ENCODE results near the gene C1QL4.
A peak's percentile ranks its signal among the peaks of the same experiment; 100 is the strongest.
"Not testable (repeated sequence)": the region's sequence is repeated elsewhere in the genome, so short reads cannot be mapped to it uniquely, and the experiment has no call there.

Gene C1QL4

GRCh38 chr12:49336645-49337584, at the start of gene C1QL4:
TSS of gene C1QL4 (minus strand) at chr12:49337188. CDS start at chr12:49336477, 711 bp downstream.
- DNase-seq (ENCODE audit: low spot score) = peak; percentile 67

- DNase-seq (ENCODE audit: low spot score) = not testable (repeated sequence)
Measured at GRCh38 chr12:49380184-49380583, 43.2 kb upstream of the C1QL4 start.

DNA sequence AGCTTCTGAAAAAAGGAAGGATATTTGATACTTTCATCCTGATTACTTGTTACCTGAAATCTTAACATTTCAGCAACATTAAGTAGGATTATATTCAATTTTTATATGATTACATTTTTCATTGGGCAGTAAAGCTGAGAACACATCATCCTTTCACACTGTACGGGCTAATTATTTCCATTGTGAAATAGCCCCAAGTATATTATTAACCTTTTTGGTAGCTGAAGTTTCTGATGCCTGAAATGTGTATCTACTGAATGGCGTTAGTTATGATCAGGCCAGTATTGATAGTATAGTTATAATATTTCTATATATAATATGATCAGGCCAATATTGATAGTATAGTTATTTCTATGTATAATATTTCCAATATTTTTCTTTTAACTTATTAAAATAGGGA, 40.4 kb upstream of the C1QL4 start:
- DNase-seq (ENCODE audit: low spot score) = no peak

DNA sequence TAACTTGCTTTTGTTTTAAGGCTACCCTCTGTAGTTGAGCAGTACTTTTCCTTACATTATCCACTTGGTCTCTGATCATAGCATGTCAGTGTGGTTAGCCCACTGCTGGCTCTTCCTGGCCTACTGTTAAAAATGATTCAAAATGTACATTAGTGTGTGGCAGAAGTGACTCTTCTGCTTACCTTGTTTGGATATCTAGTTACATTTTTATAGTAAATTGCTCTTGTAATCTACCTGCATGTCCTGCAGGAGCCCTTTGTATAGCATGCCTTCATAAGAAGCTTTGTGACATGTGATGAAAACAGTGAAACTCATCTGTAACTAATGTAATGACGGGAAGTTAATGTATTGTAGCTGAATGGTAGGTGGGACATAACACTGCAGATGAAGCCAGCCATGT, 38.4 kb upstream of the C1QL4 start:
- no peak for DNase-seq (ENCODE audit: low spot score)

- no peak for DNase-seq (ENCODE audit: low spot score)
Measured at GRCh38 chr12:49370539-49370938, 33.6 kb upstream of the C1QL4 start.

GRCh38 chr12:49369411-49370145, 32.6 kb upstream of the C1QL4 start:
- DNase-seq (ENCODE audit: low spot score) = no peak

GRCh38 chr12:49368240-49368600, 31.2 kb upstream of the C1QL4 start:
- DNase-seq (ENCODE audit: low spot score) = no peak

DNA sequence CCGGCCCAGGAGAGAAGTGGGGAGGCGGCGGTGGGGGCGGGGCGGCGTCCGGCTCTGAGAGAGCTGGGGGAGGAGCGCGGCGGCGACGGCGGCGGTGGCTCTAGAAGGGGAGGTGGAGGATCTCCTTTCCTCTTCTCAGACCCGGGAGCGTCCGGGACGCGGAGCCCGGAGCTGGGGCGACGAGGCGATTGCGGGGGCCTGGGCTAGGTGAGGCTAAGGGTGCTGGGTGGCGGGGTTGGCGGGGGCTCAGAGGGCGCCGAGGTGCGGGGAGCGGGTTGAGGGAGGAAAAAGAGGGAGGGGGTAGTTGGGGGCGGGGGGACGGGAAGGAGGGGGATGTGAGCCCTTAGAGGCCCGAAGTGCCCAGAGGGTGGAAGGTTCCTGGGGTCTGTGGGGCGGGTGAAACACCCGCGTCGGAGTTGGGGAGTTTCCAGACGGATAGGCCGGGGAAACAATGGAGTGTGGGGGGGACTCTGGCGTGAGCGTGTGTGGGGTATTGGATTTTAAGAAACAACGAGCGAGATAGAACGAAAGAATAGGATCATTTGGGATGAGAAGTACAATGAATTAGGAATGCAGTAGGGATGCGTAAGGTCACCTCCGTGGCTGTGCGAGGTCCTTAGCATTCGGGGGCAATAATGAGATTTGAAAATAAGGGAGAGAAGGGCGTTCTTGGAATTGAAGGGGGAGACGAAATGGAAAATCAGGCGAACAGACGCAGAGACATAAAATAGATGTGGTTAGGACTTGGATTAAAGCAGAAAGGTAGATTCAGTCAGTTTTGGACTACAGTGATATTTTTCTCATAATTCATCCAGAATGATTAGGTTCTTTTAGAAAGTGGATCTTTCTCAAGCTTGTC, 30.6 kb upstream of the C1QL4 start, which contains the start of gene SPATS2:
SPATS2 (plus strand) TSS at position 82 of the 859 bp plus-strand sequence. CDS start 93,551 bp downstream, outside the sequence.
- peak; percentile 18 for DNase-seq (ENCODE audit: low spot score)

- DNase-seq (ENCODE audit: low spot score) = peak; percentile 79
Measured at GRCh38 chr12:49366652-49367380, 29.8 kb upstream of the C1QL4 start.

DNA sequence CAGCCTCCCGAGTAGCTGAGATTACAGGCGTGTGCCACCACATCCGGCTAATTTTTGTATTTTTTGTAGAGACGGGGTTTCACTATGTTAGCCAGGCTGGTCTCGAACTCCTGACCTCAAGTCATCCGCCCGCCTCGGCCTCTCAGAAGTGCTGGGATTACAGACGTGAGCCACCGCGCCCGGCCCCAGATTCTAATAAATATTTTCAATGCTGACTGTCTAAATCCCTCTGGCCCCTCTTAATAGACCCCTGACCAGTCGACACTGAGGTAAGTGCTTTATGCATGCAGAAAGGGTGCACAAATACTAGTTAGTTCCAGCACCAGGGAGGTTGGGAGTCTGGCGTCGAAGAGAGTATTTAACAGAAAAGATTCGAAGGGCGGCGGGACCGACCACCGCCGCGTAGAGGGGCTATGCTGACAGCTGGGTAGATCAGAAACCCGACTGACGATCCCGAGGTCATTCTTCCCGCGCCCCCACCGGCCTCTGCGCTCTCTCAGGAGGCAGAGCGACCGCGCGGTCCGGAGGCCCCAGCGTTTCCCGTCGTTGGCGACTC, 29.2 kb upstream of the C1QL4 start:
- no peak for DNase-seq (ENCODE audit: low spot score)

GRCh38 chr12:49365542-49365941, 28.6 kb upstream of the C1QL4 start:
- no peak for DNase-seq (ENCODE audit: low spot score)

DNA sequence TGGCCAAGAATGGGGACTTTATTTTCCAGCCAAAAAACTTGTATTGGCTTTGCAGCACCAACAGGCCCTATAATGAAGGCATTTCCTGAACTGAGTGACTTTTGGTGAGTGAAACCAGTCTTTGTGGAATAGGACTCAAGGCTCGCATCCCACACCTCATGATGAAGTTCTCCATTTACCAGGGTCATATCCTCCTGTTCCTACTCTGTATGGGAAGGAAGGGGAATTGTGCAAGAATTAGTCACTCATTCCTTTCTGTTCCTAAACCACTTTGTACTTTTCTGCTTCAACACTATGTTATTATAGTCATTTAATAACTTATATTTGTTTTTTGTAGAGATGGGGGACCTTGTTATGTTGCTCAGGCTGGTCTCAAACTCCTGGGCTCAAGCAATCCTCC, 28.0 kb upstream of the C1QL4 start:
- no peak for DNase-seq (ENCODE audit: low spot score)

GRCh38 chr12:49362077-49362476, 25.1 kb upstream of the C1QL4 start:
- no peak for DNase-seq (ENCODE audit: low spot score)

DNA sequence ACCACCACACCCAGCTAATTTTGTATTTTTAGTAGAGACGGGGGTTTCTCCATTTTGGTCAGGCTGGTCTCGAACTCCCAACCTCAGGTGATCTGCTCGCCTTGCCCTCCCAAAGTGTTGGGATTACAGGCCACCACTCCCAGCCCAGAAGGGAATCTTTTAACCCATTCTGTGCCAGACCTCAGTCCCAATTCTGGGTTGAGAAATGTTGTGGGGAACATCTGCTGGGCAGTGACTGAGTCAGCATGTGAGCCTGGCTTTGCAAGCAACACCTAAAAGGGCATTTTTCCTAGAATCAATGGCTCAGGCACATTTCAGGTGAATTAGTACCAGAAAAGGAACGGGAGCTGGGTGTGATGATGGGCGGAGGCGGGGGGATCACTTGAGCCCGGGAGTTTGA, 22.7 kb upstream of the C1QL4 start:
- DNase-seq (ENCODE audit: low spot score) = no peak

DNA sequence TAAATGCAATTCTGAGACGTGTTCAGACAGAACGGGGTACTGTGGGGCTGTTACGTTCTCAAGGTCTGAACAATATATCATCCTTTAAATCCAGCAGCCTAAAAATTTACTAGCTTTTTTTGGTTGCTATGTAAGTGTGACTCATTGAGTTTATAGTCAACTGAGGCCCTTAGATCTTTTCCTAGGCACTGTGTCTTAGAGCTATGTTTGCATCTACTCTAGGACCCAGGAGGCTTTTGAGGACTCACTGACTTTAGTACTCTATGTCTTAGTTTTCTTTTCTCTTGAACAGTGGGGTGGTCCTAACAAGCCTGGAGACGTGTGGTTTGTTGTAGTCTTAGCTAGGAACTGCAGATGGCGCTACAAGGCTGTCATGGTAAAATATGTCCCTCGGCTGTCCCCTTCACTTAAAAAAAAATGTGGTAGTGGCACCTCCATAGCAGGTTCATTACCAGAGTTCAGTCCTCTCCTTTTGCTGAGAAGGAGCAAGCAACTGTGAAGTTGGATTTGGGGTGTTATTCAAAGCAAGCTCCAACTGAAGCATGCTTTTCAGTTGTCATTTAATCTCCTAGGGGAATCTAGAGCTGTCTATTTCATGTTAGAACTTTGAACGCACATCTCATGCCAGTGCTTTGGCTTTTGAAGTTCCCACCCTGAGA, 21.6 kb upstream of the C1QL4 start:
- peak; percentile 84 for DNase-seq (ENCODE audit: low spot score)

DNA sequence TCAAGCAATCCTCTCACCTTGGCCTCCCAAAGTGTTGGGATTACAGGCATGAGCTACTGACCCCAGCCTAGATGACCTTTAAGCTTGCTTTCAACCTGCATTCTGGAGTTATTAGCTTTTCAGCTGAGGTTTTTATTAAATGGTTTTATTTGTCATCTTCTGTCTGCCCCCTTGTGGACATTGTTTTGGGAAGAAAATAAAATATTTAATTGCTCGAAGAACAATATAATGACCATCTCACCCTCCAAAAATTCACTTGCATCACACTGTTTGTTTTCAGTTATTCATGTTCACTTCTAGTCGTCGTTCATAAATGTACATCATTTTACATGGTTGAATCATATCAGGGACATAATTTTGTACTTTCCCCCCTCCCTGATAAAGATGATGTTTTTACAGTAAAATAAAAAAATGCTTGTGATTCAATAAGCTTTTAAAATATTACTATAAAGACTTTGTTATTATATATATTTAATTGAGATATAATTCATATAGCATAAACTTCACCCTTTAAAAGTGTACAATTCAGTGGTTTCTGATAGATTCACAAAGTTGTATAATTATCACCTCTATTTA, 20.2 kb upstream of the C1QL4 start:
- no peak for DNase-seq (ENCODE audit: low spot score)

DNA sequence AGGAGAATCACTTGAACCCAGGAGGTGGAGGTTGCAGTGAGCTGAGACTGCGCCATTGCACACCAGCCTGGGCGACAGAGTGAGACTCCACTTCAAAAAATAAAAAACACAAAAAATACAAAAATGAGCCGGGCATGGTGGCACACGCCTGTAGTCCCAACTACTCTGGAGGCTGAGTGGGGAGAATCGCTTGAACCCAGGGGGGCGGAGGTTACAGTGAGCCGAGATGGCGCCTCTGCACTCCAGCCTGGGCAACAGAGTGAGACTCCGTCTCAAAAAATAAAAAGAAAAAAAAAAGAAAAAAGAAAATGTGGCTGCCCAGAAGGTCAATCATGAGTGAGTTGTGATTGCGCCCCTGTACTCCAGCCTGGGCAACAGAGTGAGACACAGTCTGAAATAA, 18.9 kb upstream of the C1QL4 start:
- DNase-seq (ENCODE audit: low spot score) = no peak

GRCh38 chr12:49352351-49352750, 15.4 kb upstream of the C1QL4 start:
- DNase-seq (ENCODE audit: low spot score) = no peak

- DNase-seq (ENCODE audit: low spot score) = no peak
Measured at GRCh38 chr12:49349266-49349665, 12.3 kb upstream of the C1QL4 start.

DNA sequence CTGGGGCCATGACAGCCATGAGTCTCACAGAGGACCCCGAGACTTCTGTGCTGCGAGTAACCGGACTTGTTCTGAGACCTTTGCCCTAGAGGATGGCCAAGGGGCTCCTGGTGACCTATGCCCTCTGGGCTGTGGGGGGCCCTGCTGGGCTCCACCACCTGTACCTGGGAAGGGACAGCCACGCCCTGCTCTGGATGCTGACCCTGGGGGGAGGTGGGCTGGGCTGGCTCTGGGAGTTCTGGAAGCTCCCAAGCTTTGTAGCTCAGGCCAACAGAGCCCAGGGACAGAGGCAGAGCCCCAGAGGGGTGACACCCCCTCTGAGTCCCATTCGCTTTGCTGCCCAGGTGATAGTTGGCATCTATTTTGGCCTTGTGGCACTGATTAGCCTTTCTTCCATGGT, 11.8 kb upstream of the C1QL4 start:
- no peak for DNase-seq (ENCODE audit: low spot score)
